Lung (tissue), 16 donors: Measurements from ENCODE around the gene MIR17HG. TPM values are rescaled to one million over a fixed set of nuclear protein-coding genes. Genes with fewer than 3 reads are reported as not detected.

ENCODE experiments used
- ATAC-seq: fragments of 200-7000 bp; cut with Tn5 transposase; one replicate; pipeline ENCODE4 v1.9.1; 2020; ENCODE audit warnings: moderate number of reproducible peaks; ENCODE audit not compliant: insufficient read depth, low FRiP score
- DNase-seq, 3 donors: peaks; one replicate each; pipeline ENCODE4 v3.0.0-alpha.2; 2013 to 2017
- H3K27ac ChIP-seq, 2 donors: one replicate each; pipeline ENCODE4 v1.5.1; 2013; ENCODE audit warnings: mild to moderate bottlenecking in 2 of 2, moderate library complexity in 2 of 2, control low read depth in 1 of 2, inconsistent platforms in 1 of 2, low read depth in 1 of 2, low read length in 1 of 2
- H3K27me3 ChIP-seq, 3 donors: one replicate each; pipeline ENCODE4 v1.5.1; 2013; ENCODE audit warnings: low read length in 2 of 3; ENCODE audit not compliant: control insufficient read depth in 3 of 3, insufficient read depth in 3 of 3
- H3K36me3 ChIP-seq, 4 donors: one replicate each; pipeline ENCODE4 v1.5.1; 2013; ENCODE audit warnings: low read length in 4 of 4, mild to moderate bottlenecking in 1 of 4, moderate library complexity in 1 of 4; ENCODE audit not compliant: control insufficient read depth in 4 of 4, insufficient read depth in 4 of 4
- H3K4me1 ChIP-seq, 5 donors: one replicate each; pipeline ENCODE4 v1.5.1; 2013; ENCODE audit warnings: low read length in 5 of 5, mild to moderate bottlenecking in 2 of 5, moderate library complexity in 1 of 5; ENCODE audit not compliant: control insufficient read depth in 5 of 5, insufficient read depth in 5 of 5
- H3K4me3 ChIP-seq: one replicate; pipeline ENCODE4 v1.5.1; 2013; ENCODE audit warnings: mild to moderate bottlenecking, control low read depth, moderate library complexity
- H3K9ac ChIP-seq, 2 donors: one replicate each; pipeline ENCODE4 v1.5.1; 2013; ENCODE audit warnings: low read length in 2 of 2, control low read depth in 1 of 2; ENCODE audit not compliant: insufficient read depth in 1 of 2
- H3K9me3 ChIP-seq, 4 donors: one replicate each; pipeline ENCODE4 v1.5.1; 2013; ENCODE audit warnings: low read length in 3 of 4, mild to moderate bottlenecking in 1 of 4, moderate library complexity in 1 of 4; ENCODE audit not compliant: control insufficient read depth in 4 of 4, insufficient read depth in 3 of 4
- CTCF ChIP-seq: IDR thresholded peaks from 2 replicates; pipeline ENCODE4 v1.5.1; 2012; ENCODE audit warnings: mild to moderate bottlenecking; ENCODE audit errors: control extremely low read depth, extremely low read depth
- WGBS, 2 donors: extraction: QIAGEN DNeasy Blood & Tissue Kit; methylation state at CpG; one replicate each; pipeline ENCODE4 v1.1.7; 2013; 5-methylcytosine and 5-hydroxymethylcytosine counted together
- long read RNA-seq, 5 donors: transcript quantifications; one replicate each; lab custom pipeline, GENCODE V29; 2026
- polyA plus RNA-seq, 2 donors: library from polyadenylated mRNA; stranded (reverse); fragments of 200-250 nt; gene quantifications; one replicate each; pipeline ENCODE4 v1.2.1, GENCODE V29; 2013
- total RNA-seq, 2 donors: library from RNA; depleted of rRNA in 1 of 2; stranded (reverse); fragments of >200 nt in 1 of 2; gene quantifications; one replicate each; pipeline ENCODE4 v1.2.1, GENCODE V29; 2014 to 2021
- donor health status: control.
- donor health status: control.
- donor health status: Bipolar disorder and iron deficiency.
- donor health status: healthy.
- donor health status: DM: yes; HTN: yes; CAD: no.

MIR17HG gene
- total RNA-seq, result 1 to 10 TPM; 5.7 to 8.6 TPM
- polyA plus RNA-seq, result 1 to 10 TPM in 1 of 2 donors, under 1 TPM in 1; 0.60 to 8.8 TPM
- long read RNA-seq, donor 1, result 0 reads
- long read RNA-seq, donor 2, result 0 reads
- long read RNA-seq, donor 3, result 0 reads
- long read RNA-seq, donor 4, result 0 reads
- long read RNA-seq, donor 5, result 0 reads

- Histone ChIP-seq H3K27me3 (peaks cover 0 to 30% (median 12%) of the 10 kb centered on the region in 3 donors), H3K4me1 (peaks cover 2 to 31% (median 14%) of the 10 kb centered on the region in 5 donors), H3K36me3 (peaks cover 0 to 9% (median 6%) of the 10 kb centered on the region in 4 donors), H3K4me3 (peak within 1 kb of the TSS; percentile 94), H3K27ac (peak within 1 kb of the TSS; percentile 98 to 100), H3K9ac (peak within 1 kb of the TSS in 1 of 2 donors; percentile 18), H3K9me3 (no peaks in the 10 kb centered on the region)
- ATAC-seq (peak; percentile 83), DNase-seq (peak; percentile 91 to 96 (median 93))
- 1% methylated on average over 47 to 103 of the region's 103 CpGs for WGBS, 2 donors
- TF ChIP-seq CTCF, result no peak
Observed at GRCh38 chr13:91347202-91347995, at the start of gene MIR17HG. Gene MIR17HG, plus strand, starts transcription at chr13:91347687.

DNA sequence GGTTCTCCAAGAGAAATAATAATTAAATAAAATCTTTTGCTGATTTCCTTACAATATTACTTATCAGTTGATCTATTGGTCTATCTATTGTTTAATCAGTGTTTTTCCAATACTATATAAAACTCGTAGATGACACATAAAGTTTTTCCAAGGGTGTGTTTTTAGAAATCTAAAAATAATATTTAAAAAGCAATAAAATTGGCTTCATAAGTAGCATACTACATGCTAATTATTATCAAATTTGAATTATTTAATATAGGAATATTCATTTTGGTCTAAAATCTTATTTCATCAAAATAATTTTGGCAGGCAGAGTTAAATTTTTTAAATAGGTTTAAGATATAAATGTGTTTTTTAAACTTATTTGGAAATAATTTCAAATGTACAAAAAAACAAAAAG is 49.4 kb upstream of the MIR17HG start:
- H3K4me1 ChIP-seq, result no peaks in the 10 kb centered on the region
- no peak overlapping the region for H3K9ac ChIP-seq
- TF ChIP-seq CTCF, result no peak
- H3K36me3 ChIP-seq, result no peaks in the 10 kb centered on the region
- H3K4me3 ChIP-seq, result no peak overlapping the region
- ATAC-seq, result no peak
- WGBS, 2 donors, result 86 to 89% methylated on average over 1 of the region's 1 CpG
- H3K9me3 ChIP-seq, result peaks cover 0 to 2% (median 0%) of the 10 kb centered on the region in 4 donors
- no peaks in the 10 kb centered on the region for H3K27me3 ChIP-seq
- H3K27ac ChIP-seq, result no peak overlapping the region
- DNase-seq, result no peak

GRCh38 chr13:91302111-91302510 is 45.4 kb upstream of the MIR17HG start:
- no peaks in the 10 kb centered on the region for H3K27me3 ChIP-seq
- 45 to 67% methylated on average over 1 of the region's 1 CpG for WGBS, 2 donors
- no peaks in the 10 kb centered on the region for H3K4me1 ChIP-seq
- no peak overlapping the region for H3K27ac ChIP-seq
- no peak overlapping the region for H3K9ac ChIP-seq
- no peak for TF ChIP-seq CTCF
- ATAC-seq (no peak), DNase-seq (no peak)
- H3K36me3 ChIP-seq, result no peaks in the 10 kb centered on the region
- H3K4me3 ChIP-seq, result no peak overlapping the region
- peaks cover 0 to 2% (median 0%) of the 10 kb centered on the region in 4 donors for H3K9me3 ChIP-seq
